Activated T-helper 1 cell treated with anti-CD3 and anti-CD28 coated beads, Interleukin-2, amount 50 U/mL, for 16 hours (primary cell): ENCODE data around the gene PCBP4.

Experiments used
- DNase-seq, 2 donors: peaks; one replicate each; pipeline ENCODE4 v3.0.0-alpha.2; 2020; ENCODE audit warnings: low read depth in 1 of 2, low spot score in 1 of 2

The PCBP4 gene

GRCh38 chr3:51974277-51974962 lies 7.2 kb upstream of the PCBP4 start:
- DNase-seq = no peak

GRCh38 chr3:51971350-51971749 lies 4.1 kb upstream of the PCBP4 start:
- no peak for DNase-seq

- no peak for DNase-seq
Observed at GRCh38 chr3:51970606-51971300, 3.5 kb upstream of the PCBP4 start.

- DNase-seq = no peak
Observed at GRCh38 chr3:51969841-51970240, 2.6 kb upstream of the PCBP4 start.

GRCh38 chr3:51968883-51969678 lies 1.8 kb upstream of the PCBP4 start:
- no peak for DNase-seq

- no peak for DNase-seq
Observed at GRCh38 chr3:51968170-51968775, 1.0 kb upstream of the PCBP4 start.

GRCh38 chr3:51966922-51967383 lies 301 bp downstream of the PCBP4 start:
- DNase-seq = no peak

GRCh38 chr3:51966486-51966885 lies 768 bp downstream of the PCBP4 start:
- DNase-seq = no peak

GRCh38 chr3:51966016-51966415 lies 1.2 kb downstream of the PCBP4 start:
- no peak for DNase-seq

- no peak for DNase-seq
Observed at GRCh38 chr3:51964521-51964920, 2.7 kb downstream of the PCBP4 start.

GRCh38 chr3:51963951-51964451 lies 3.3 kb downstream of the PCBP4 start:
- no peak for DNase-seq

GRCh38 chr3:51962854-51963530 lies 4.3 kb downstream of the PCBP4 start:
- no peak for DNase-seq

- DNase-seq = no peak
Observed at GRCh38 chr3:51961602-51962569, 5.4 kb downstream of the PCBP4 start.

GRCh38 chr3:51961011-51961410 lies 6.2 kb downstream of the PCBP4 start:
- DNase-seq = no peak

- no peak for DNase-seq
Observed at GRCh38 chr3:51960386-51960785, 6.9 kb downstream of the PCBP4 start.

- DNase-seq = no peak
Observed at GRCh38 chr3:51959651-51960050, 7.6 kb downstream of the PCBP4 start.

GRCh38 chr3:51958603-51959521 lies 8.4 kb downstream of the PCBP4 start:
- no peak for DNase-seq

- no peak for DNase-seq
Observed at GRCh38 chr3:51957520-51958205, 9.6 kb downstream of the PCBP4 start.
